Prostate gland (tissue), 2 donors: ENCODE results near the gene DCDC2B.

Experiments used
- POLR2A ChIP-seq: fragments of 450-650 bp; IDR thresholded peaks from one replicate; pipeline ENCODE4 v1.6.1; 2016; ENCODE audit warnings: antibody characterized with exemption, mild to moderate bottlenecking
- POLR2AphosphoS5 ChIP-seq: sonication (generic); formaldehyde crosslinking; IDR thresholded peaks from one replicate; pipeline ENCODE4 v1.6.1; 2017; ENCODE audit warnings: antibody characterized with exemption
- TF ChIP-seq, protein P1 (sequence below), 4 experiments: fragments of 200-600 bp in 2 of 4; fragments of 450-650 bp in 2 of 4; sonication (generic) in 2 of 4; IDR thresholded peaks; 1 replicate in 3 of 4; 2 replicates in 1 of 4; pipeline ENCODE4 v1.5.1; 2016 to 2019; ENCODE audit warnings: antibody characterized with exemption in 4 of 4, mild to moderate bottlenecking in 2 of 4, moderate library complexity in 2 of 4

DNA sequence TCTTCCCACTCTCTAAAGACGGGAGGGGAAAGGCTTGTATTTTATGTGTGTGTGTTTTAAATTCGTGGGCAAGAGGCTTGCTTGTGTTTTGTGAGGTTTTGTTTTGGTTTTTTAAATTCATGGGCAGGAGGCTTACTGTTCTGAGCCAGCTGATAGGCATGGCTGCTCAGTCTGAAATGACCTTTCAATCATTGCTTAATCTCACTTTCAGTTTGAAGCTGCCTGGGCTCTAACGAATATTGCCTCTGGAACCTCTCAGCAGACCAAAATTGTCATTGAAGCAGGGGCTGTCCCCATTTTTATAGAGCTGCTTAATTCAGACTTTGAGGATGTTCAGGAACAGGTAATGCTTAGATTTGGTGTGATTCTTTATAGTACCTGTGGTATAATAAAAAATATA lies 49.7 kb upstream of the DCDC2B start:
- no peak for TF ChIP-seq POLR2A
- TF ChIP-seq, protein P1, sequence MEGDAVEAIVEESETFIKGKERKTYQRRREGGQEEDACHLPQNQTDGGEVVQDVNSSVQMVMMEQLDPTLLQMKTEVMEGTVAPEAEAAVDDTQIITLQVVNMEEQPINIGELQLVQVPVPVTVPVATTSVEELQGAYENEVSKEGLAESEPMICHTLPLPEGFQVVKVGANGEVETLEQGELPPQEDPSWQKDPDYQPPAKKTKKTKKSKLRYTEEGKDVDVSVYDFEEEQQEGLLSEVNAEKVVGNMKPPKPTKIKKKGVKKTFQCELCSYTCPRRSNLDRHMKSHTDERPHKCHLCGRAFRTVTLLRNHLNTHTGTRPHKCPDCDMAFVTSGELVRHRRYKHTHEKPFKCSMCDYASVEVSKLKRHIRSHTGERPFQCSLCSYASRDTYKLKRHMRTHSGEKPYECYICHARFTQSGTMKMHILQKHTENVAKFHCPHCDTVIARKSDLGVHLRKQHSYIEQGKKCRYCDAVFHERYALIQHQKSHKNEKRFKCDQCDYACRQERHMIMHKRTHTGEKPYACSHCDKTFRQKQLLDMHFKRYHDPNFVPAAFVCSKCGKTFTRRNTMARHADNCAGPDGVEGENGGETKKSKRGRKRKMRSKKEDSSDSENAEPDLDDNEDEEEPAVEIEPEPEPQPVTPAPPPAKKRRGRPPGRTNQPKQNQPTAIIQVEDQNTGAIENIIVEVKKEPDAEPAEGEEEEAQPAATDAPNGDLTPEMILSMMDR (IDR thresholded peaks at IDR 0.05) = no peak
- TF ChIP-seq POLR2AphosphoS5 = no peak
